Fibroblast of lung (primary cell): Measurements from ENCODE around the gene MEF2D.

ENCODE experiments used
- CTCF ChIP-seq, 2 donors: IDR thresholded peaks in 1 of 2; conservative IDR thresholded peaks in 1 of 2; 1 replicate in 1 of 2; 2 replicates in 1 of 2; pipeline ENCODE4 v1.5.1; 2011 to 2012; ENCODE audit warnings: low read length in 2 of 2, control low read depth in 1 of 2, inconsistent platforms in 1 of 2, low read depth in 1 of 2, mild to moderate bottlenecking in 1 of 2
- EZH2 ChIP-seq: IDR thresholded peaks from 2 replicates; pipeline ENCODE4 v1.5.1; 2012; ENCODE audit warnings: low read length, control low read depth, mild to moderate bottlenecking; ENCODE audit errors: missing control alignments

DNA sequence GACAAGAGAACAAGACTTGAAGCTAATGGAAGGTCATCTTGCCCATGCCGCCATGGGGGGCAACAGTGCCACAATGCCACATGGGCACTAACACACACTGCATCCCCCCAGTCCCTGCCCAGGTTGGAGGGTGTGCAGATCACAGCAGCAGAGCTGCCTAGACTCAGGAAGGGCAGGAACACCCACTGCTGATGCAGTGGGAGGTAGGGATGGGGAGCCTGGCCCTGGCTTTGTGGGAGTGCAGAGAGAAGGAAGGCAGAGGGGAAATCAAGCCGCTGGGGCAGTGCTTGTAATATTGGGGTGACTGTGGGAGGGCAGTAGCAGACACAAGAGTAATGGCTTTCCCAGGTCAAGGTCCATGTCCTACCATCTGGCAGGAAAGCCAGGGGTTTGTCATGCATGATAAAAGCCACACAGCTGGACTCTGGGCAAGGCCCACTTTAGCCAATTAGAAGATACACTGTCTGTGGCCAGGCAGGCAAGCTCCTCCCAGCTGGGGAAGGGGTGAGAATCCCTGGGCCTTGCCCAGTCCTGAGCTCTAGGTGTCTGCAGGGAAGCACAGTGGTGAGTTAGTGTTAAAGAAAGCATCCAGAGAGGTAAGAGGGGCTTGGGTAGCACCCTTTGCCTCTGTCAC is 25.4 kb upstream of the MEF2D start:
- TF ChIP-seq CTCF (conservative IDR thresholded peaks at IDR 0.05 in 1 of 2, IDR thresholded peaks at IDR 0.05 in 1 of 2; ENCODE audit: low read depth in 1 of 2, low read length in 2 of 2) (no peak), EZH2 (no peak)
